Right lung (tissue), 5 donors: ENCODE results near the gene TMEM150B. TPM values are rescaled to one million over a fixed set of nuclear protein-coding genes. Genes with fewer than 3 reads are reported as not detected.

Experiments
- DNase-seq, 2 donors: peaks; one replicate each; pipeline ENCODE4 v3.0.0-alpha.2; 2013
- polyA plus RNA-seq, 5 donors: library from polyadenylated mRNA; unstranded; fragments of 120-200 nt; gene quantifications; one replicate each; pipeline versions ENCODE4 v1.2.1 to v1.2.3, GENCODE V29; 2013; ENCODE audit warnings: inconsistent platforms in 1 of 5, low replicate concordance in 1 of 5; ENCODE audit not compliant: insufficient read length in 5 of 5, insufficient read depth in 1 of 5

The TMEM150B gene
- polyA plus RNA-seq, 5 donors: 0.56 to 0.83 (median 0.64) TPM

DNA sequence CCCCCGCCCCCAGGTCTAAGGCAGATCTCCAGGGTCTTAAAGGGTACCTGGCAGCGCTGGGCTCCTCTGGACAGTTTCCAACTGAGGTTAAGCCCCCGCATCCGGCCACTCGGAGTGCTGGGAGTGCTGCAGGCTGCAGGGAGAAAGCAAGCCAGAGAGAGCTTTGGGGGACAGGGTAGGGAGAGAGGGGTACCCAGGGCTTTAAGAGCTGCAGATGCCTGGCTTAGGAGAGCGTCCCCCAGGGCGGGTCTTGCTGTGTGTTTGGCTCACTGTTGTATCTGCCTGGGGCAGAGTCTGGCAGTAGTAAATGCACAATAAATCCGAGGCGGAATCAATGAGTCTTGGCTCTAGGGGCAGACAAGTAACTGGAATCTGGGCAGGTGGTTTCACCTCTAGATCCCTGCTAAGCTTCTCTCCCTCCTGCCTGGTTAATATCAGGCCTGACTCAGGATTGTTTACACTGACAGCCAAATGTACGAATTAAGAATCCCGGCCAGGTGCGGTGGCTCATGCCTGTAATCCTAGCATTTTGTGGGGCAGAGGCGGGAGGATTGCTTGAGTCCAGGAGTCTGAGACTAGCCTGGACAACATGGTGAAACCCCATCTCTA lies 30.2 kb upstream of the TMEM150B start:
- no peak for DNase-seq

DNA sequence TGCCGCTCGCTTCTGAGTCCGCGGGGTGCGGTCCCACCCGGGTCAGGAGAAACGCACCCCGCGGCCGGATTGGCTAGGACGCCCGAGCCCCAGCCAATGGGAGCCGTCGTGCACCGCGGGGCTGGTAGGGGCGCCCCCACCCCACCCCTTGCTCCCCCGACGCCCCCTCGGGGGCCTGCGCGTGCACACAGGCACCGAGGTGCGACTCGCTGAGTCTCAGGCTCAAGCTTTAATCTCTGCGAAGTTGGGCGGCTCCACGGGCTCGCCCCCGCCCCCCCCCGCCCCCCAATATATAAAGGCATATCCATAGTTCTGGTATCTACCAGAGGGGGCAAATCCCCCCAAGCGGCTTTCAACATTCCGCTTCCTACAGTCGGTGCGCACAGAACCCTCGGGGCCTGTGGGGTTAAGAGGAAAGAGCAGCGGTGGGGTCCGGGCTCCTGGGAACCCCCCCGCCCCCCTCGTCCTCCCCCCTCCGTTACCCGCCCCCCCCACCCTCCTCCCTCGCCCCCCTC lies 29.6 kb upstream of the TMEM150B start, which contains the start of gene COX6B2:
TSS of gene COX6B2 (minus strand) at position 22 of the 515 bp plus-strand sequence. CDS start 198 bp downstream, outside the sequence.
- DNase-seq: no peak

DNA sequence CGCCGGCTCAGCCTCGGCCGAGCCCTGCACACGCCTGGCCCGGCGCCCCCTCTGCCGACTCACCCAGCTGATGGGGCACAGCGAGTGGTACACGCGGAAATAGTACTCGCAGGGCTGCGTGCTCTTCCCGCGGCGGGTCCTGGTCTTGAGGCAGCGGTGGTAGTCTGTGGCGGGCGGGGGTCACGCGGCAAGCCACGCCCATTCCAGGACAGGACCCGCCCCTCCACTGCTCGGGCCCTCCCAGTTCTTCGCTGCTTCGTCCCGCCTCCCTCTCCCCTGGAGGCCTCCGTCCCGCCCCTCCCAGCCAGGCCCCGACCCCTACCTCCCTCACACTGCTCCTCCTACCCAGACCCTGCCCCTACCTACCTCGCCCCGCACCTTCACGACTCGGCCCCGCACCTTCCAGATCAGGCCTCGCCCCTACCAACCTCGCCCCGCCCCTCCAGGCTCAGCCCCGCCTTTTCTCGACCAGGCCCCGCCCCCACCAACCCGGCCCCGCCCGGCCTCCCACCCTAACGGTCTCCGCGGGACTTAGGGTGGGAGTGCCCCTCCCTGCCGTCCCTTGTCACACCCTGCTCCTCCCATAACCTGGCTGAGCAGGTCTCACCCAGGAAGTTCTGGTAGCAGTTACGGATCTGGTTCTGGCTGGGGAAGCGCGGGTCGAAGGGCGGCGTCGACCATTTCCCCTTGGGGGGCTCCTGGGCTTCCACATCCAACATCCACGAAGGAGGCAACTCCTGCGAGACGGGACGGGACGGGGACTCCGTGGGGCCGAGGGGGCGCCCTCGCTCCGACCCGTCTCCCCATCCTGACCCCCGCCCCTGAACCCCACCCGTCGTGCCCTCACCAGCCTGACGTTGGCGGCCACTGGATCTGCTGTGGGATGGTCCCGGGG lies 28.9 kb upstream of the TMEM150B start:
- no peak for DNase-seq

DNA sequence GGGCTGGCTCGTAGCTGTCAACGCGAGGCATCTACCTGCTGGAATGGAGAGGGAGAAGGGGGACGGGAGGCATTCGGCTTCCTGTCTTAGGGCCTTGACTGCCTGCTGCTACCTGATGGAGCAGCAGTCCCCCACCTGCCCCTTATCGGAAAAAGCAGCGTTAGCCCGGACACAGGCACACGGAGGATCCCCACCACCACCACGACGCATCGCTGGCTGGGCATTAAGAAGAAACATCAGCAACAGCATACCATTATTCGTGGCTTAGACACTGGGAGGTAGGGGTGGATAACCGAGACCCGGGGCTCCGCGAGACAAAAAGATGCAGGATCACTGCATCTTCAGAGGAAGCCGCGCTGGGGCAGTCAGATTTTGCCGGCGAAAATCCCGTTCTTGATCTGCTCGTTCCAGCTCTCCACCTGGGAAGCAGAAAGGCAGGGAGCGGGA lies 28.2 kb upstream of the TMEM150B start:
- no peak for DNase-seq

DNA sequence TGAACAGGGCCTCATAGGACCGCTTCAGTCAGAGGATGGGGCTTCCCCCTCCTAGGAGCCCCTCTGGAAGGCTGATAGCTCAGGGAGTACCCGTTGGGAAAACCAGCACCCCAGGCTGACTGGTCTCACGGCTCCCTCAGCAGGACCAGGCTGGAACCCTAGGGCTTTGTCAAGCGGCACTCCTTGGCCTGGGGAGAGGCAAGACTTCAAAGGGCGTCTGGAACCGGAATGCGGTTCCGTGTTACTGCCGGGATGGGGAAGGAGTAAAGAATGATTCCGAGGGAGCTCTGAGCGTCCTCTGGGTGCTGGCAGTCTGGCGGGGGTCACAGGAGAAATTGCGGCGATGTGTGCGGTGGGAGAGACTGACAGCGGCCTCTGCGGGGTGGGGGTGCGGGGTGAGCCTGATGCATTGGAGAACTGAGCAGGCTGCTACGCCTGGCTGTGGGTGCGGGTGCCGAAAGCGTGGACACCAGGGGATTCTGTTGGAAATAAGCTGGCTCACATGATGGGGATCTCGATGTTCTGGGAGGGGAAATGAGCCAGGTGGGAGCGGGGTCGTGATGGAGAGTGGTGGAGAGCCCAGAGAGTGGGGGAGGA lies 27.5 kb upstream of the TMEM150B start:
- no peak for DNase-seq

DNA sequence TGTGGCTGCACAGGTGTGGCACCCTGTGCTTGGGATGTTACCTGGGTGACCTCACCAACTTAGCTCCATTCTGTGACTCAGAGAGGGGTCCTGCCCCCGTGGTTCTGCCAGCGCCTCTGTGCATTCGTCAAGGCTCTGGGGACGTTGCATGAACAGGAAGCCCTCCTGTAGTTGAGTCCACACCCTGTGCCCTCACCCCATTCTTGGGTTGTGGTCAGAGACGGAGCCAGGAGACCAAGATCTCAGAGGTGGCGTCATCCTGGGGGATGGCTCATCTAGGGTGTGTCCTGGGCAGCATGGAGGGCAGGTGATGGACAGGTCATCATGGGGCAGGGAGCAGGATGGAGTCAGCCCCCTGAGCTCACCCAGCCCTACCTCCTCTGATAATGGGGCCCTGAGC lies 26.9 kb upstream of the TMEM150B start:
- no peak for DNase-seq

DNA sequence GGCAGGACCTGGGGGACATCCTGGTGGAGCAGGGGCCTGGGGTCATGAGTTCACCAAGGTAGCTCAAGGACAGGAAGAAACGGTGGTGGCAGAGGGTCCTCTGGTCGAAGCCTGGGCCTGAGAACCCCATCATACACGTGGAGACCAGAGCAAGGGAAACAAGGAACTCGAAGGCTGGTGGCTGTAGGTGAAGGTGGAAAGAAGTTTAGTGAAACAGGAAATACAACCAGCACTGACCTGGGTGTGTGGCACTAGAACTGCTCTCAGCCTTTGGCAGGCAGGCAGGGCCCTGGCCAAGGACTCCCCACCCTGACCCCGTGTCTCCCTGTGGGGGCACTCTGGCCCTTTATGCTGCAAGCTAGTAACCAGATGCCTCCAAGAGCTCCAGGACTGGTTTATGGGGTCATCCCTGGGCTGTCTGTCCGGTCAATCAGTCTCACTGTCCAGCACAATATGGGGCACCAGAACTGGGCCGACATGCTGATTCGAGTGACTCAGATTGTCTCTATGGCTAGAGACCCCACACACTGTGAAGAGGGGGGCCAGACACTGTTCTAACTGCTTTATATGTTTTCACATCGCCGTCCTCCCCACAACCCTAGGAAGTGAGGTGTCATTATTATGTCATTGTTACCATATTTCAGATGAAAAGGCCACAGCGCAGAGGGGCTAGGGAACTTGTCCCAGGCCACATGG lies 25.6 kb upstream of the TMEM150B start:
- DNase-seq: no peak

DNA sequence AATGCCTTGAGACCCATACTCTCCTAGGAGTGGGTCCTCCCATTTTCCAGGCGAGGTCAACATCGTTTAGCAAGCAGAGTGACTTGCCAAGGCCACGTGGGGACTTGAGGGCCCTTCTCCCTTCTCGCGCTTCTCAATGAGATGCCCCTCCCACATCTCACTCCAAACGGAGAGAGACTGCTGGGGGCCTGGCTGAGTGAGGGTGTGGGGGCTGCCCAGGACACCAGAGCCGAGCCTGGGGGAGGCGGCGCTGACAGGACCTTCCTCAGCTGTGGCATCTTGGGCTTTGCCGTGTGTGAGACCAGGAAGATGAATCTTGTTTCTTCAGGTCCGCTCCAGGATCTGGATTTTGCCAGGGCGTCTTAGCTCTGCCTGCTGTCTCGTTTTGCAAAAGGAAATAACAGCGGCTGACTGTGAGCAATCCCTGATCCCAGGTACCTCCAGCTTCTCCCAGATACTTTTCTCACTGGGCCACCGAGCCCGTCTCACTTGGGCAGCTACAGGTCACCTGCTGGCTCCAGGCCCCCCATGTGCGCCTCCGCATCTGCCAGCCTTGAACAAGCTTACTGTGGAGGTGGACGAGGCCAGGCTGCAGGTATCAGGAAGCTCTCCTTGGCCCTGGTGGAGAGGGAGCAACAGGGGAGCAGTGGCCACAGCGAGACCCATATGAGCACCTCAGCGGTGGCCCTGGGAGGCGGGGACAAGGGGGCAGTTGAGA lies 23.3 kb upstream of the TMEM150B start:
- no peak for DNase-seq

DNA sequence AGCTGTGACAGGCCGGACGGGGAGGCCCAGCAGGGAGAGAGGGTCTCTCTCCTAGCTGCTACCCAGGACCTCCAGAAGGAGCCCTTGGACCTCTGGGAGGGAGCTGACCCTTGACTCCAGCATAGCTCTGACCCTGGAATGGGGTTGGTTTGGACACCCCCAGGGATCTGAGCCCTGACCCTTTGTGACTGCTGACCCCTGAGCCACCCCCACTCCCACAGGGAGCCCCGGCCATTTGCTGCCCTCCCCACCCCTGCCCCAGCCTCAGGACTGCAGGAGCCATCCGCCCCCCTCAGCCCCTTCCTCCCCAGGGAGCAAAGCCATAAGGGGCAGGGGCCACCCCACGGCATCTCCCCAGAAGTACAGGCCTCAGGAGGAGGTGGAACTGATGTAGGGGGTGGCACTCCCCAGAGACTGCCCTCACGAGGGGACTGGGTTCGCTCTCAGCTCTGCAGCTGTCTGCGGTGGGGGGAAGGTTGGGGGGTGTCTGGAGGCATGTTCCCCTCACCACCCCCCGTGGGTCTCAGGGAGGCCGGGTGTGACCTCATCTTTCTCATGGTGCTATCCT lies 22.4 kb upstream of the TMEM150B start:
- DNase-seq: no peak

DNA sequence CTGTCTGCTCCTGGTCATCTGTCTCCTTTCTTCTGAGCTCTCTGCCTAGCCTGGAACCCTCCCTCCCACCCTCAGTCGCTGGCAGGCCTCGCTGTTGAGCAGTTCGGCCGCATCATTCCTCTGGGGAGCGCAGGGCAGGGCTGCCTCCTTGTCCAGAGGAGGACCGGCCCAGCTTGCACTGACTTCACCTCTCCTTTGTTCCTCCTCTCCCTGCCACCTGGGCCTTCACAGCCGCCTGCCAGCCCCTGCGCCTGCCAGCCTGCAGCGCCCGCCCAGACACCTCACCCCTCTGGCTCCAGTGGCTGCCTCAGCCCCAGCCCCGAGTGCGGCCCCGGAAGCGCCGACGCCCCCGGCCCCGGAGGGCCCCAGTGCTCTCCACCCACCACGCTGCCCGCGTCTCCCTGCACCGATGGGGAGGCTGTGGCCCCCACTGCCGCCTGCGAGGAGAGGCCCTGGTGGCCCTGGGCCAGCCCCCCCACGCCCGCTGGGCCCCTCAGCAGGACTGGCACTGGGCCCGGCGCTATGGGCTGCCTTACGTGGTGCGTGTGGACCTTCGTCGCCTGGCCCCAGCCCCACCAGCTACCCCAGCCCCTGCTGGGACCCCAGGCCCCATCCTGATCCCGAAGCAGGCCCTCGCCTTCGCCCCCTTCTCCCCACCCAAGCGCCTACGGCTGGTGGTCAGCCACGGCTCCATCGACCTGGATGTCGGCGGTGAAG lies 21.7 kb upstream of the TMEM150B start:
- DNase-seq: no peak

DNA sequence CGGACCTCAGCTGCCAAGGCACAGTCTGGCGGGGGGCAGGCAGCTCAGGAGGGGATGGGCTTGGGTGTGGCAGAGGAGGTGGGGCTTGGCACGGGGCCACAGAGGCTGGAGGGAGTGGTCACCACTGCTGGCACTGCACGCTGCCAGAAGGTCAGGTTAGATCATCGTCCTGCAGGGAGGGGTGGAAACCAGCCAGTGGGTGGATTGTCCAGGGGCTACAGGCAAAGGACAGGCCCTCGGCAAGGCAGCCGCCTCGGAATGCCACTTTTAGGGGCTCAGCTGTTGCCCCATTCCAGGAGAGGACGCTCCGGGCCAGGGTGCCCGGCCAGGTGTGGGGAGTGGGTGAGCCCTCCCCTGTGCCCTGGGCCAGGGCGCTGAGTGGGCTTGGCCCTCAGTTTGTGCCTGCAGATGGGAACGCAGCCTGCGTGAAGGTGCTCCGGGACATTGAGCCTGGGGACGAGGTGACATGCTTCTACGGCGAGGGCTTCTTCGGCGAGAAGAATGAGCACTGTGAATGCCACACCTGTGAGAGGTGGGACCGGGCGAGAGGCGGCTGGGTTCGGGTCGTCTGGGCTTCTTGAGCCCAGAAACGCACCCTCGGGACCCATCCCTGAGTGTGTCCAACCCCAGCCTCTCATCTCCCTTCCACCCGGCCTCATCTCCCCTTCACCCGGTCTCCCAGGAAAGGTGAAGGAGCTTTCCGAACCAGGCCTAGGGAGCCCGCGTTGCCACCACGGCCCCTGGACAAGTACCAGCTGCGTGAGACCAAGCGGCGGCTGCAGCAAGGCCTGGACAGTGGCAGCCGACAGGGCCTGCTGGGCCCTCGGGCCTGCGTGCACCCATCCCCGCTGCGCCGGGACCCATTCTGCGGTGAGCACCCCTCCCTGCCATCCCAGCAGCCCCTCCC lies 20.9 kb upstream of the TMEM150B start:
- no peak for DNase-seq

DNA sequence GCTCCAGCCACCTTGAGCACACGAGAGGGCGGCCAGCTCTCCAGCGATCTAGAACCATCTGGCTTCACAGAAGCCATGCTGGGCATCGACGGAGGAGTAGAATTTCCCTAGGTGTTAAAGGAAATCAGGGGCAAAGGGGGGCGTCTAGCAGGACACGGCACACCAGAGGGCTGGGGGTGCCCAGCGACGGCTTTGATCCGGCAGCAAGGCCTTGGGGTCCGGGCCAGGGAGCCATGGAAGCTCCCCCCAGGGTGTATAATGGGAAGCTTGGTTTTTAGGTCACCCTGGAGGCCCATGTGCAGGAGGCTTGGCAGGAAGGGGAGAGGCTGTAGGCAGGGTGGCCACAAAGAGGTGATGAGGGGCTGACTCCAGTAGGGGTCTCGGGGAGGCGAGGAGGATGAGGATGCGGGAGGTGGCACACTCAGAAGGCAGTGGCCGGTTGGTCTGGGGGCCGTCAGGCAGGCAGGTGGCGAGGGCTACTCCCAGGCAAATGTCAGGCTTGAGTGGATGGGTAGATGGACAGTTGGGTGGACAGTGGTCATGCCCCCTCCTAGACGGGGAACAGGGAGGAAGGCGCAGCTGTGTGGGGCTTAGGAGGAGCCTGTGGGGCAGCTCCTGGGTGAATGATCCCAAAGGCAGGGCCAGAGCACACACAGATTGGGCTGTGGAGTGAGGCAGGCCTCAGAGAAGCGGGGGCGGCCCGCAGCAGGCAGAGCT lies 20.1 kb upstream of the TMEM150B start:
- DNase-seq: no peak

DNA sequence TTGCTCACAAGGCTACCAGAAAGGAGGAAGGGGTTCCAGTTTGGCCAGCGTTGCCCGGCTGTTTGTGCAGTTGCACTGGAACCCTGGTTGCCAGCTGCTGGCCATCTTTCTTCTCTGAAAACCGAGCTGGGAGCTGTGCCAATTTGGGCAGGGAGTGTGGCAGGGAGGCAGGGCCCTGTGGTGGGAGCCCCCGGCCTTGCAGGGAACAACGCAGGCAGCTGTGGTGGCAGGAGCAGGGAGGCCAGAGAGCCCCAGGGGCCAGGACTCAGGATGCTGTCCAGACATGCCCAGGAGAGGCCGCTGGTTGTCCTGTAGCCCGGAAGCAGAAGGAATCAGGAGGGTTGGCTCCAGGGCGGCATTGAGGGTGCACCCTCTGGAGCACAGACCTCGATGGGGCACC lies 19.3 kb upstream of the TMEM150B start:
- no peak for DNase-seq

DNA sequence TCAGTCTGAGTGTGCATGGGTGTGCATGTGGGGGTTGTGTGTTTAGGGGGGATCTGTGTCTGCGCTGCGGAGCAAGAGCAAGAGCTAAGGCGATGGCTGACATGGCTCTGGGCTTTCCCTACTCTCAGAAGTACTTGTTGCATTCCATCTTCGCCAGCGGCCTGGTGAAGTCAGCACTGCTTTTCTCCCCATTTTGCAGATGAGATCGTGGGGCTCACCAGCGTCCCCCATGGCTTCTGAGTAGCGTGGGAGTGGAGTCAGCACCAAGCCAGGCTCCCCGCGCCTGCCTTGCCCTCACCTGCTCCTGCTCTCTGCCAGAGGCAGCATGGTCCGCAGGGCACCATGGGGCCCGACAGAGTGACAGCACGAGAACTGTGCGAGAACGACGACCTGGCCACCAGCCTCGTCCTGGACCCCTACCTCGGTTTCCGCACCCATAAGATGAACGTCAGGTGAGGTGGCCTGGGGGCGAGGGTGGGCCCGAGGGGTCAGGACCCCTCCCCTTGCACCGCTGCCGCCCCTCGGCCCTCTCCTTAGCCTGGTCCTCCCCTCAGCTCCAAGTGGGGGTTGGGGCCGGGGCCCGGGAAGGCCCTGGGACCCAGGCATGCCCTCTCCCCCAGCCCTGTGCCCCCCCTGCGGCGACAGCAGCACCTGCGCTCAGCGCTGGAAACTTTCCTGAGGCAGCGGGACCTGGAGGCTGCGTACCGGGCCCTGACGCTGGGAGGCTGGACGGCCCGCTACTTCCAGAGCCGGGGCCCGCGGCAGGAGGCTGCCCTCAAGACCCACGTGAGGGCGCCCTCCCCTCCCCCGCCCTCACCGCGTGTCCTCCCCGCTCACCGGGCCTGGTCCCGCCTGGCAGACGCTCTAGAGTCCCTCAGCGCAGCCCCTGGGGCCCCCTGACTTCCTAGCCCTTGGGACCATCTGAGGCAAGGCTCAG lies 16.7 kb upstream of the TMEM150B start:
- DNase-seq: no peak

DNA sequence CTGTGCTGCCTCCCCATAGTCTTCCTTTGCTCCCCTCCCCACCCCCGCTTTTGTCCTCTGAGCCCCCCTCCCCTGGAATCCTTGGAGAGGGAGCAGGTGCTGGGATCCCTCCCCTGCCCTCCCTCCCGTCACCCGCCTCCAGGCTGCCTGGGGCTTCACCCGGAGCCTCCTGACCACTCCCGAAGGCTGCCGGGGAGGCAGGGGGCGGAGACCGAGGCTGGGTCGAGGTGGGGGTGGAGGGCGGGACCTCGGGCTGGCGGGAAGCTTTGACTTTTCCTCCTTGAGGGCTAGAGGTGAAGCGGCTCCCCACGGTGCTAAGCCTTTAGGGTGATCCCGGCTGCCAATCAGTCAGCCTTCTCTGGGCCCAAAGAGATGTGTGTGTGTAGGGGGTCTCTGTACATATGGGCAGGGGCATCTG lies 16.0 kb upstream of the TMEM150B start:
- peak; percentile 59 to 61 for DNase-seq

DNA sequence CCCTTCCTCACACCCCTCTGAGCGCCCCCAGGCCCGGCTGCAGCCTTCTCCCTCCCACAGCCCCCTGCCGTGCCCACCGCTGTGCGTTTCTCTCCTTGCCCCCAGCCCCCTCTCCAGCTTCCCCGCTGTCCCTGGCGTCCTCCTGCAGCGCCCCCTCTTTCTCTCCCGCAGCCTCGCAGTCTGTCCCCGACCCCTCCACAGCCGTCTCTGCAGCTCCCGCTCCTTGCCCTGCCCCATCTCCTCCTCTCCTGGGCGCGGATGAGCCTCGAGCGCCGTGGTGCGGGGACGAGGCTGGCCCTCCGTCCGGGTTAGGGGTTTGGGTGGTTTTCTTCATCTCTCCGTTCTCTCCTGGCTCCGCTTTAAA lies 15.6 kb upstream of the TMEM150B start:
- DNase-seq: no peak
